Fibroblast of skin of right biceps (primary cell): ENCODE data around the gene FASN.

Experiments
- DNase-seq: peaks from one replicate; pipeline ENCODE4 v3.0.0-alpha.2; 2013

FASN gene

GRCh38 chr17:82101301-82101715 lies 3.3 kb upstream of the FASN start:
- no peak for DNase-seq

GRCh38 chr17:82100502-82101298 lies 2.7 kb upstream of the FASN start:
- DNase-seq: no peak

GRCh38 chr17:82098939-82099763 lies 1.1 kb upstream of the FASN start:
- DNase-seq: no peak

- no peak for DNase-seq
Observed at GRCh38 chr17:82097919-82098168, 192 bp downstream of the FASN start.

GRCh38 chr17:82097184-82097918 lies 685 bp downstream of the FASN start:
- peak; percentile 41 for DNase-seq

GRCh38 chr17:82096709-82097183 lies 1.3 kb downstream of the FASN start:
- no peak for DNase-seq

- DNase-seq: no peak
Observed at GRCh38 chr17:82095777-82096708, 2.0 kb downstream of the FASN start.

GRCh38 chr17:82094931-82095776 lies 2.9 kb downstream of the FASN start:
- DNase-seq: no peak

GRCh38 chr17:82092995-82093751 lies 4.9 kb downstream of the FASN start:
- no peak for DNase-seq

- no peak for DNase-seq
Observed at GRCh38 chr17:82092628-82092994, 5.4 kb downstream of the FASN start.

GRCh38 chr17:82092094-82092586 lies 5.9 kb downstream of the FASN start:
- DNase-seq: no peak

- no peak for DNase-seq
Observed at GRCh38 chr17:82091264-82092066, 6.6 kb downstream of the FASN start.

- no peak for DNase-seq
Observed at GRCh38 chr17:82090549-82091263, 7.3 kb downstream of the FASN start.

- no peak for DNase-seq
Observed at GRCh38 chr17:82089723-82090548, 8.1 kb downstream of the FASN start.

GRCh38 chr17:82088838-82089722 lies 9.0 kb downstream of the FASN start:
- no peak for DNase-seq

- no peak for DNase-seq
Observed at GRCh38 chr17:82087961-82088837, 9.8 kb downstream of the FASN start.
